ENCODE results near the gene TMEM245. TPM values are rescaled to one million over a fixed set of nuclear protein-coding genes. Genes with fewer than 3 reads are reported as not detected.

Gene TMEM245

Small RNAs within 50 kb of the gene (small RNA-seq; reads per million reads assigned to genes)
- gene MIR32 (ENCODE audit: insufficient read depth) (41.5 reads per million, percentile 94 among the genes with 10 or more reads in this experiment), gene RF00019 (ENCODE audit: insufficient read depth) (not detected)

All from mesendoderm (in vitro differentiated cells).